Raji (cell line): Measurements from ENCODE around the gene SCO2.
A peak's percentile ranks its signal among the peaks of the same experiment; 100 is the strongest.

Experiments
- POLR2A ChIP-seq: IDR thresholded peaks from 2 replicates; pipeline ENCODE4 v1.6.1; 2011; ENCODE audit warnings: low read depth, low read length, control low read depth; ENCODE audit not compliant: insufficient read depth

Gene SCO2

DNA sequence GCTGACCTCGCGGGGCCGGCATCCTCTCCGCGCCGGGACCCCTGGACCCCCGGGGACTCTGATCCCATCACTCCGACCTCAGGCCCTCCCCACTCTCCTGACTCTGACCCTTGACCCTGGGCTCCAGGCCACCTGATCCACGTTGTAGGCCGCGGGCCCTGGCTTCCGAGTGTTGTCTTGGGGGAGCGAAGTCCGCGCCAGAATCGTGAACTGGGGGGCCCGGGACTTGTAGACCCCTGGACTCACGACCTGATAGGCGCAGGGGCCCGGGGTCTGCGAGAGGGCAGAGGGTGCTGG lies 5.1 kb upstream of the SCO2 start:
- TF ChIP-seq POLR2A, result no peak

DNA sequence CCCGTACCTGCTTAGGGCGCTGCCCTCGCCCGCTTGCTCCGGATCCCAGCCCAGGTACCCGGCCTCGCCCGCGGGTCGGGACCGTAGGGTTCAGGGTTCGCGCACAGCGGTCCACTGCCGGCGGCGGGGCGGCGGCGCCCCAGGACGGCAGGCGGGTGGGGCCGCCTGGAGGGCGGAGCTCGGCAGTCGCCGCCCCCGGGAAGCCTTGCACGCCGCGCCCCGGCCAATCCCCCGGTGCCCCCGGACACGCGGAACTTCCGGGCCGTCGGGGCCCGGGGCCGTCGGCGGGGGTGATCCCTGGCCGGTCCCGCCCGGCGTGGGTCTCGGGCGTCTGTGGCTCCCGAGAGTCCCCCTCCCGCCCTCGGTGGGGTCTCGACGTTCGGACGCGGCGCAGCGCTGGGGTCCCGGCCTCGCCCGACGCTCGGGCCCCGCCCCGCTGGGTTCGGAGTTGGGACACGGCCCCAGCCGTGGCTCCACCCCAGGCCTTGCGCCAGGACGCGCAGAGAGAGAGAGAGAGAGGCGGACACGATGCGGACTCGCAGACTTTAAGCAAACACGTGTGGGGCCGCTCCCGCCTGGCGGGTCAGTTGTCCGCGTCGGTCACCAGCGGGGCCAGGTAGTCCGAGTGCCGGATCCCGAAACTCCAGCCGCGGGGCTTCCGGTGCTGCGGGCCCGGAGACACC lies 4.6 kb upstream of the SCO2 start, which contains the start of gene TYMP:
Gene TYMP (minus strand): TSS at position 116 of the 683 bp plus-strand sequence. CDS start 303 bp downstream, outside the sequence.
- peak; percentile 57; the same call in 1 of the 2 replicates for TF ChIP-seq POLR2A

DNA sequence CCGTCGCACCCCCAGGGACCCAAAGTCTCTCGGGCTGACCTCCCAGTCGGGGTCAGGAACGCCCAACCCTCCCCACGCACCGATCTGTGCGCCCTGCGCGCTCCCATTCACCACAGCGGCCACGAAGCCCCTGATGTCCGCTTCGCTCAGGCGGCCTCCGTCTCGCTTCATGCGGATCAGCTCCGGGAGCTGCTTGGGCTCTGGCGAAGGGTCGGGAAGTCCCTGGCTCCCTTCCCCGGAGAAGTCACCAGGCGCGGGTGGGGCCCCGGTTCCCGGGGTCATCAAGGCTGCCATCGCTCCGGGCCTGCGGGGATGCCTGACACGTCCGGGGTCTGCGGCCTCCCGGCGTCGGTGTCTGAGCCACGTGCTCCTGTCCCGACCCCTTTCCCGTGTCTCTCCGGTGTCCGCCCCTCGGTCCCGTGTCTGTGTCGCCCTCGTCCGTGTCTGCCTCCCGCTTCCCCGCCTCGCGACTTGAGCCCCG lies 4.1 kb upstream of the SCO2 start:
- peak; percentile 67 for TF ChIP-seq POLR2A

DNA sequence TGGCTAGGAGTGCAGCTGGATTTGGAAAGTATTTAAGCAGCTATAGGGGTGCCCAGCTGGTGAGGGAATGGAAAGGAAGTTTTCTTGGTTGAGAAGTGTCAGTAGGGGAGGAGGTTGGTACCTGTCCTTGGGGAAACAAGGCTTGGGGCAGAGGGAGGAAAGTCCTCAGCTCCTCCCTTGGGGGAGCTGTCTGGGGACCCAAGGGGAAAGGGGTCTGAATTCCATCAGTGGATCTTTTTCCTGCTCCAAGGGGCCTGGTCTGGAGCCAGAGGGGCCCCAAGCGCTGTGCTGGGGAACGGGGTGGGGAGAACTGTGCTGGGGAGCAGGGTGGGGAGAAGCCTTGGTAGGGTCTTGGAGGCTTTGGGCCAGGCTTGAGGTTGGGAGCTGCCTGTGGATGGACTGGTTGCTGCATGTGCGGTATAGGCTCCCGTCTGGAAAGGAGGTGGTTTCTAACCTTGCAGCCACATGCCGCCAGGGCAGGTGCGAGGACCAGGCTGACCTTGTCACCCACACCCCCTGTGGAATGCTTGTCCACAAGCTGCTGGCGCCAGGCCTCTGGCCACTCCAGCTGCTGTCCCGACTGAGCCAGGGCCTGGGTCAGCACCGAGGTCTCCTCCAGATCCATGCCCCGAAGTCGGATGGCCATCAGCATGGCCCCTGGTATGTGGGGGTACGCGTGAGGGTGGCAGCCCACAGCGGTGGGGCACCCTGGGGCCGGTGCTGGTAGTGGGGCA lies 3.5 kb upstream of the SCO2 start:
- TF ChIP-seq POLR2A, result peak; percentile 60

DNA sequence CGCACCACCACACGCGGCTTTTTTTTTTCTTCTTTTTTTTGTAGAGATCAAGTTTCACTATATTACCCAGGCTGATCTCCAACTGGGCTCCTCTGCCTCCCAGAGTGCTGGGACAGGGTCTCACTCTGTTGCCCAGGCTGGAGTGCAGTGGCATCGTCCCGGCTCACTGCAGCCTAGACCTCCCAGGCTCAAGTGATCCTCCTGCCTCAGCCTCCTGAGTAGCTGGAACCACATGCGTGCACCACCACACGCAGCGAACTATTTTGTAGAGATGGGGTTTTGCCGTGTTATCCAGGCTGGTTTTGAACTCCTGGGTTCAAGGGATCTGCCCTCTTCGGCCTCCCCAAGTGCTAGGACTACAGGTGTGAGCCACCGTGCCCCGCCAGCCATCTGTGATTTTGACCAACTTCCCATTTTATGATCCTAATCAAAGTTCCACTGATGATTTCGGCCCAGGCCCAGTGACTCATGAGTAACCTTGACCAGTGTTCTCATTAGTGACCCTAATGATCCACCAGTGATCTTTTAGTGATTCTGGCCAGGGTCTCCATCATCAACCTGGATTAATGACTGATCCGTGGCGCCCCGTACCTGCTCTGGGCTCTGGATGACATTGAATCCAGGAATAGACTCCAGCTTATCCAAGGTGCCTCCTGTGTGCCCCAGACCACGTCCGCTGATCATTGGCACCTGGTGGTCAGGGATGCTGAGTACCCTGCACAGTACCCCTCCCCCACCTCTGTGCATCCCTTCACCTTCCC lies 2.7 kb upstream of the SCO2 start:
- TF ChIP-seq POLR2A, result no peak

DNA sequence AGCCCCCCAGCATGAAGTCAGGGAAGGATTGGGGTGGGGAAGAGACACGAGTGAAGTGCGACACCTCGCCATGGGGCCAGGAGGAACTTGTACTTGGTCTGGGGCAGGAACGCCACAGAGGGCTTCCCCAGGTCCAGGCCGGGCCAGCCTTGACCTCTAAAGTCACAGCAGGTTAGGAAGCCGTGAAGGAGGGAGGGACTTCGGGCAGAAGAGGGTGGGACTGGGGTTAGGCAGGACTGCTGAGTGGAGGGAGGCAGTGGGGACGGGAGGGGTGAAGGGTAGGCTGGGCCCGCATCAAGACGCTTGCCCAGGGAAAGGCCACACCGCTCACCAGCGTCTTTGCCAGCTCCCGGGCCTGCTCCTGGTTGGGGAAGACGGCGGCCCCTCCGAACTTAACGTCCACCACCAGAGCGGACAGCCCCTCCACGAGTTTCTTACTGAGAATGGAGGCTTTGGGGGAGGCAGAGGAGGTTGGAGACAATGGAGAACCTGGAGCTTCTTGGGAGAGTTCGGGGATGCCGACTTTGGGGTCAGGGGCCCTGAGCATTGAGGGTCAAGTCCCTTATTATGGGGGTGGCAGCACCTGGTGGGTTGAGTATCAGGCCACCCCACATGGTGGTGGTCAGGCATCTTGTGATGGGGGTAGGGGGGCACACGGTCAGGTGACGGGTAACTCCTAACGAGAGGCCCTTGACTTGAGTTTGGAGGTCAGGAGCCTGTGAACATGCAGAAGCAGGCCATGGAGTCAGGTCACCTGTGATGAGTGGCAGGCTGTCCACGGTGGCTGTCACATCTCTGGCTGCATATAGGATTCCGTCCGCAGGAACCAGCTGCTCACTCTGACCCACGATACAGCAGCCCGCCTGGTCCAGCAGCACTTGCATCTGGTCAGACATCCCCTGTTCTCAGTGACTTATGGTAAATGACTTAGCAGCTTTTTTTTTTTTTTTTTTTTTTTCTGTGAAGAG lies 1.7 kb upstream of the SCO2 start:
- peak; percentile 90 for TF ChIP-seq POLR2A

GRCh38 chr22:50526108-50526833 lies 873 bp upstream of the SCO2 start:
- TF ChIP-seq POLR2A, result peak; percentile 38

DNA sequence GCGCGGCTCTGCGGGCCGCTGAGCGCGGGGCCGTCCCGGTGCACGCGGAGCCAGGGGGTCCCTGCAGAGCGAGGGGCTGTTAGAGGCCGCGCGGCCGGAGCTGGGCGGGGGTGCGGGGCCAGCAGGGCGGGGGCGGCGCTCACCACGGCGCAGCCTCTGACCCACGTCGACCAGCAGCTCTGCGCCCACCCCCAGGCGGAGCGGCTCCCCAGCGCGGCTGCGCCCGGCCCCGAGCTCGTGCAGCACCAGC lies 385 bp upstream of the SCO2 start:
- TF ChIP-seq POLR2A, result no peak

DNA sequence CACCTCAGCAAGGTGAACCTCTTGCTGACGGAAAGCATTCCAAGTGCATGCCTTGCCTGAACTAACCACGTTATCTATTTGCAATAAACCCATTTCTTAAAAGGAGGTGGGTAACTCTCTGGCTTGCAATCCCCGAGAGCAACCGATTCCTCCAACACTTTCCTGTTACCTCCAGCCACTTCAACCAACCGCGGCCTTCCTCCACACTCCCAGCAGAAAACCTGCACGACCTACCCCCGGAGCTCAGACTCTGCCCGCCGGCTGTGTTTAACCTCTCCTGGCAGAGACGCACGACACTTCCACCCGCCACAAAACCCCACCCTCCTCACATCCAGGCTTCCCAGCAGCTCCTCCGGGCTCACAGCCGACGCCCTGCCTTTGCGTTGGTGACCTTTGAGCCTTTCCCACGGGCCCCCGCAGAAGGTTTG lies 708 bp downstream of the SCO2 start:
- TF ChIP-seq POLR2A, result no peak

- TF ChIP-seq POLR2A, result no peak
Measured at GRCh38 chr22:50523806-50524675, 1.4 kb downstream of the SCO2 start.

DNA sequence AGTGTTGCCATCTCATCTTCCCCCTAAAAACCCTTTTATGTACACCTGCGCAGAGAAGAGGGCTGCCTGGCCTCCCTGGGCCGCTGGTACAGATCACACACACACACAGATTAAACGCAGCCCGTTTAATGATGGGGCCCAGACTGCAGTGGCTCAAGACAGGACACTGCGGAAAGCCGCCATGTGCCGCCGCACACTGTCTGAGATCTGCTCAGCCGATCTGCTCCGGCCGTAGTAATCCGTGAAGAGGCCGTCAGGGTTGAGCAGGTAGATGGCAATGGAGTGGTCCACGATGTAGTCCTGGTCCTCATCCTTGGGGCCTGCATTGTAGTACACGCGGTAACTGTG lies 2.0 kb downstream of the SCO2 start:
- 0 out of 2 replicates have a peak, but pooled peaks have one; percentile 18 for TF ChIP-seq POLR2A

GRCh38 chr22:50522806-50523438 lies 2.5 kb downstream of the SCO2 start:
- TF ChIP-seq POLR2A, result 0 out of 2 replicates have a peak, but pooled peaks have one; percentile 2
